Body of pancreas (tissue), 4 donors: ENCODE data around the gene PHF21B.

ENCODE experiments used
- CTCF ChIP-seq, 7 experiments: fragments of 450-650 bp in 4 of 7; fragments of 200-600 bp in 3 of 7; sonication (generic) in 3 of 7; IDR thresholded peaks; one replicate each; pipeline ENCODE4 v1.5.1; 2016 to 2019; ENCODE audit warnings: antibody characterized with exemption in 7 of 7
- POLR2A ChIP-seq, 3 donors: fragments of 450-650 bp; IDR thresholded peaks; one replicate each; pipeline ENCODE4 v1.6.1; 2016; ENCODE audit warnings: antibody characterized with exemption in 3 of 3, mild to moderate bottlenecking in 2 of 3

GRCh38 chr22:44962741-44963454 is 46.9 kb downstream of the PHF21B start:
- TF ChIP-seq CTCF (IDR thresholded peaks at IDR 0.05), result no peak
- no peak for TF ChIP-seq POLR2A (IDR thresholded peaks at IDR 0.05)
